Fibroblast of upper back skin (primary cell): ENCODE data around the gene CATSPERD.

Source experiments
- DNase-seq: peaks from one replicate; pipeline ENCODE4 v3.0.0-alpha.2; 2013

Gene CATSPERD

GRCh38 chr19:5809053-5809452 lies 88.6 kb downstream of the CATSPERD start:
- no peak for DNase-seq

DNA sequence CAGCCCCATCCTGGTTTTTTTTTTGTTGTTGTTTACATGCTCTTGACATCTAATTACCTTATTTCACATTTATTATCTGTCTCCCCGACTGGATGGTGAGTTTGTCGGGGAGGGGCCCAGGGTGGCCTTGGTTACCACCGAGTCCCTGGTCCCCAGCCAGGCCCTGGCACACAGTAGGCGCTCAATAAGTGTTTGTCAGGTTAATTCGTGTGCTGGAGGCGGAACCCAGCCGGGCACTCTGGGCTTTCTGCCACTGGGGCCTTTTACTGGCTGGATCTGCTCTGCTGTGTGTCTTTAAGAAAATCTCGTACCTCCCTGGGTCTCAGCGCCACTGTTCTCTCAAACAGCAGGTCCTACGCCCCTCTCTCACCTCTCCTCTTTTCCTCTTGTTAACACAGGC lies 89.0 kb downstream of the CATSPERD start:
- DNase-seq: no peak

GRCh38 chr19:5811117-5811516 lies 90.7 kb downstream of the CATSPERD start:
- no peak for DNase-seq

- no peak for DNase-seq
These were observed 93.8 kb downstream of the CATSPERD start for GRCh38 chr19:5814123-5814851.

GRCh38 chr19:5814852-5815246 lies 94.4 kb downstream of the CATSPERD start:
- DNase-seq: no peak

- no peak for DNase-seq
These were observed 96.8 kb downstream of the CATSPERD start for GRCh38 chr19:5817218-5817617.

DNA sequence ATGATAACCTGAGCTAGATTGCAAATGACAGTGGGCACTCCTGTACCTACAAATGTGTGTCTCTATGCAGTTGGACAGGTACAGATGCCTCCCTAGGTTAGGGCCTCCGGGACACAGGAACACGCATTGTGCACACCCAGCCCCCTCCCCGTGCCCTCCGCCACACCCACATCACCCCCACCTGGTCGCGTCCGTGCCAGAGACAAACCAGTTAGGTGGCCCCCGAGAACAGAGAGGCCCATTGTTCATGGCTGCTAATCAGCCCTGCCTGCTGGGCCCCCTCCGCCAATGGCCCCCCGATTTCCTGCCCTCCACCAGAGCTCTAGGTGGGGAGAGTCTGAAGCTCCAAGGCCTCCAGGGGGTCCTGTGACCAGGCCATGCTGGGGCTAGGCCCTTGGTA lies 98.2 kb downstream of the CATSPERD start:
- DNase-seq: no peak

GRCh38 chr19:5820785-5821184 lies 100.3 kb downstream of the CATSPERD start:
- DNase-seq: no peak

GRCh38 chr19:5821521-5822180 lies 101.2 kb downstream of the CATSPERD start:
- no peak for DNase-seq

GRCh38 chr19:5822181-5822844 lies 101.9 kb downstream of the CATSPERD start:
- no peak for DNase-seq

- no peak for DNase-seq
These were observed 103.3 kb downstream of the CATSPERD start for GRCh38 chr19:5823579-5824281.

DNA sequence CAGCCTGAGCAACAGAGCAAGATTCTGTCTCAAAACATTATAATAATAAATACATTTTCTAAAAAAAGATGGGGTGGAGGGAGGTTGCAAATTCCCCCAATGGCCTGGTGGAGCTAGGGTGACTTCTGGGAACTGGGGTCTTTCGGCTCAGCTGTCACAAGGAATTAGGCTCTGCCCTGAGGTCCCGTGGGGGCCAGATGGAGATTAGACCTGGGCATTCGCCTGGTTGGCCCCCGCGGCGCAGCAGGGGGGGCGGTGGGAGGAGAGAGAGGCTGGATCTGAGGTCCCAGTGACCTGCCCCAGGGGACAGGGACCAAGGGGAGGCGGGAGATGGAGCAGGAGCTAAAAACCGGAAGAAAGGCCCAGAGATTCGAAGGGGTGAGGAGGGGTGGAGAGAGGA lies 104.3 kb downstream of the CATSPERD start:
- no peak for DNase-seq

- no peak for DNase-seq
These were observed 104.7 kb downstream of the CATSPERD start for GRCh38 chr19:5825178-5825577.

GRCh38 chr19:5826531-5827341 lies 106.3 kb downstream of the CATSPERD start:
- DNase-seq: peak; percentile 41

DNA sequence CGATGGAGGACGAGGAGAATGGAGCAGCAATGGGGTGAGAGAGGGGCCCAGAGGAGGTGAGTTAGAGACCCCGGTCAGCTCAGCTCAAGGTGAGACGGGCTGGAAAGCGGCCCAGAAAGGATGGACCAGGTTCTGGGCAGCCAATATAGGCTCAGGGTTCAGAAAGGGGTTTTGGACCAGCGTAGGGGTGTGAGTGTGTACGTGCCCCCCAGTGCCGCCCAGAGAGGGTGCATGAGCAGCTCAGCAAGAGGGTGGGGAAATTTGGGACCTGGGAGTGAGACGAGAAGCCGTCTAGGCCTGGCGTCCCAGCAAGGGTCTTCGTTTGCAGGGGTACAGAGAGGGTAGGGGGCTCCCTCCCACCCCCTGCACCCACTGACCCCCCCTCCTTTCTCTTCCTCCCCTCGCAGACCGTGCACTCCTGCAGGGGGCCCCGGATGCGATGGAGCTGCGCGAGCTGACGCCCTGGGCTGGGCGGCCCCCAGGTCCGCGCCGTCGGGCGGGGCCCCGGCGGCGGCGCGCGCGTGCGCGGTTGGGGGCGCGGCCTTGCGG lies 107.0 kb downstream of the CATSPERD start:
- no peak for DNase-seq

DNA sequence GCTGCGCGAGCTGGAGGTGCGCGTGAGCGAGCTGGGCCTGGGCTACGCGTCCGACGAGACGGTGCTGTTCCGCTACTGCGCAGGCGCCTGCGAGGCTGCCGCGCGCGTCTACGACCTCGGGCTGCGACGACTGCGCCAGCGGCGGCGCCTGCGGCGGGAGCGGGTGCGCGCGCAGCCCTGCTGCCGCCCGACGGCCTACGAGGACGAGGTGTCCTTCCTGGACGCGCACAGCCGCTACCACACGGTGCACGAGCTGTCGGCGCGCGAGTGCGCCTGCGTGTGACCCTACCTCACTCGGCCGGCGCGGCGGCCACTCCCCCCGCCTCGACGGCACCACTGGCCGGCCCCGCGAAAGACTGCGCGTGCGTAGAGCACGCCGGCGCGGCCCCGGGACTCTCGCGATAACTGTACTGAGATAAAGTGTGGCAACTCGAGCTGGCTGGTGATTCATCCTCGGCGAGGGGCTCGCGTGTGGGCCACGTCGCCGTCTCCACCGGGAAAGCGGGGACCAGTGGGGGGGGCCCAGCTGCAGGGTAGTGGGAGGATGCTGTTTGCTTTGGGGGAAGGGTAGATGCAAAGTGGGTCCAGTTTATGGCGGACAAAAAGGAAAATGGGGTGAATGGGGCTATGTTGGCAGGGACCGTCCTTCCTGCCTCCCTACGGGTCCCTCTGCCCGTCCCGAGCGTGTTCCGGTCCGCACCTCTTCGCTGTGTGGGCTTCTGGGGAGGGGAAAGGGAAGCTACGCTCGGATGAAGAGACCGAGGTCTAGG lies 107.6 kb downstream of the CATSPERD start:
- peak; percentile 94 for DNase-seq
